Activated B cell treated with CpG ODN at 0.5 μM for 24 hours (primary cell): ENCODE measurements around the gene DDX10. TPM values are rescaled to one million over a fixed set of nuclear protein-coding genes. Genes with fewer than 3 reads are reported as not detected.

ENCODE experiments used
- ATAC-seq: fragments of 200-7000 bp; cut with Tn5 transposase; one replicate; pipeline ENCODE4 v1.10.0; 2021; ENCODE audit warnings: low read depth, mild to moderate bottlenecking, moderate library complexity
- CTCF ChIA-PET: fragments of 350-600 bp; sonication (Branson Sonifier 250); formaldehyde crosslinking; loops from one replicate; lab custom pipeline; 2021; ENCODE audit warnings: antibody characterized with exemption; lab: Charles Lee
- POLR2A ChIA-PET: fragments of 350-600 bp; sonication (Branson Sonifier 250); formaldehyde crosslinking; loops from one replicate; lab custom pipeline; 2021; ENCODE audit warnings: antibody characterized with exemption; lab: Charles Lee
- DNase-seq: peaks from one replicate; pipeline ENCODE4 v3.0.0; 2022
- H3K27ac Mint-ChIP-seq: one replicate; pipeline ENCODE4 v1.8.0; 2020; ENCODE audit warnings: mixed read lengths
- H3K27me3 Mint-ChIP-seq: one replicate; pipeline ENCODE4 v1.8.0; 2021; ENCODE audit warnings: mixed read lengths
- H3K36me3 Mint-ChIP-seq: one replicate; pipeline ENCODE4 v1.8.0; 2021; ENCODE audit warnings: low read depth, mixed read lengths
- H3K4me1 Mint-ChIP-seq: one replicate; pipeline ENCODE4 v1.8.0; 2021; ENCODE audit warnings: mixed read lengths
- H3K4me3 Mint-ChIP-seq: one replicate; pipeline ENCODE4 v1.8.0; 2020; ENCODE audit warnings: mild to moderate bottlenecking, mixed read lengths
- H3K9me3 Mint-ChIP-seq: one replicate; pipeline ENCODE4 v1.8.0; 2020; ENCODE audit warnings: mixed read lengths
- CTCF ChIP-seq: fragments of 200-600 bp; IDR thresholded peaks from one replicate; pipeline ENCODE4 v1.8.0; 2022; ENCODE audit warnings: antibody characterized with exemption, mild to moderate bottlenecking
- intact Hi-C: fragments of 100-400 bp; cut with micrococcal nuclease; formaldehyde crosslinking; loops from one replicate; pipeline ENCODE4 v1.15.1; 2024
- total RNA-seq: library from RNA; stranded (reverse); gene quantifications from 2 replicates; pipeline ENCODE4 v1.2.3, GENCODE V29; 2022

The DDX10 gene
- total RNA-seq, 1 donor from 2014 or later: 43.3 TPM

- no peak for DNase-seq
- POLR2A ChIA-PET: no interaction called here
- Mint-ChIP-seq H3K9me3 (no peaks in the 10 kb centered on the region), H3K36me3 (peaks cover 46% of the 10 kb centered on the region), H3K4me3 (no peak overlapping the region), H3K27ac (no peak overlapping the region), H3K27me3 (no peaks in the 10 kb centered on the region), H3K4me1 (peaks cover 41% of the 10 kb centered on the region)
- CTCF ChIA-PET: no interaction called here
- TF ChIP-seq CTCF: no peak
- intact Hi-C loops: loop anchor here (5.0 kb wide), 1 partner anchor 742 kb away; the partner anchor contains the start of gene RAB39A
- no peak for ATAC-seq
Observed at GRCh38 chr11:108669711-108670110, 4.8 kb downstream of the DDX10 start.

- ATAC-seq (no peak), DNase-seq (no peak)
- no peak for TF ChIP-seq CTCF
- Mint-ChIP-seq H3K4me1 (peaks cover 36% of the 10 kb centered on the region), H3K9me3 (no peaks in the 10 kb centered on the region), H3K27me3 (no peaks in the 10 kb centered on the region), H3K36me3 (peaks cover 50% of the 10 kb centered on the region), H3K27ac (no peak overlapping the region), H3K4me3 (no peak overlapping the region)
- ChIA-PET POLR2A (no interaction called here), CTCF (no interaction called here)
- intact Hi-C loops: no loop called here
Observed at GRCh38 chr11:108670451-108670850, 5.6 kb downstream of the DDX10 start.

GRCh38 chr11:108672113-108672512, 7.2 kb downstream of the DDX10 start:
- intact Hi-C loops: no loop called here
- H3K4me1 Mint-ChIP-seq: peaks cover 19% of the 10 kb centered on the region
- no peak for TF ChIP-seq CTCF
- no peaks in the 10 kb centered on the region for H3K27me3 Mint-ChIP-seq
- POLR2A ChIA-PET: interaction anchor here (0.7 kb wide), 1 partner anchor 571 kb away, joined by 5 read pairs; no protein-coding TSS in a partner anchor
- no peak for DNase-seq
- H3K36me3 Mint-ChIP-seq: peaks cover 55% of the 10 kb centered on the region
- H3K9me3 Mint-ChIP-seq: no peaks in the 10 kb centered on the region
- no peak for ATAC-seq
- no peak overlapping the region for H3K4me3 Mint-ChIP-seq
- CTCF ChIA-PET: no interaction called here
- no peak overlapping the region for H3K27ac Mint-ChIP-seq

GRCh38 chr11:108672786-108673185, 7.9 kb downstream of the DDX10 start:
- POLR2A ChIA-PET: no interaction called here
- no peak for ATAC-seq
- Mint-ChIP-seq H3K9me3 (no peaks in the 10 kb centered on the region), H3K4me1 (peaks cover 13% of the 10 kb centered on the region), H3K4me3 (no peak overlapping the region), H3K27me3 (no peaks in the 10 kb centered on the region), H3K27ac (no peak overlapping the region), H3K36me3 (peaks cover 58% of the 10 kb centered on the region)
- no peak for DNase-seq
- intact Hi-C loops: no loop called here
- CTCF ChIA-PET: no interaction called here
- TF ChIP-seq CTCF: no peak

GRCh38 chr11:108679045-108679444, 14.2 kb downstream of the DDX10 start:
- Mint-ChIP-seq H3K27ac (no peak overlapping the region), H3K36me3 (peaks cover 81% of the 10 kb centered on the region), H3K9me3 (no peaks in the 10 kb centered on the region), H3K4me1 (no peaks in the 10 kb centered on the region), H3K27me3 (no peaks in the 10 kb centered on the region), H3K4me3 (no peak overlapping the region)
- ATAC-seq (no peak), DNase-seq (no peak)
- TF ChIP-seq CTCF: no peak
- POLR2A ChIA-PET: no interaction called here
- CTCF ChIA-PET: no interaction called here
- intact Hi-C loops: no loop called here
